Motor neuron (in vitro differentiated cells): ENCODE data around the gene NMT2. TPM values are rescaled to one million over a fixed set of nuclear protein-coding genes. Genes with fewer than 3 reads are reported as not detected.

Experiments
- total RNA-seq, 8 experiments: library from RNA; unstranded; fragments of 300-600 nt; gene quantifications; 2 replicates each; pipeline versions ENCODE4 v1.2.3 to v1.2.4, GENCODE V29; 2022

The NMT2 gene
- total RNA-seq, 8 experiments from 2014 or later, result 11.5 to 23.0 (median 14.3) TPM

Other genes starting within 250 kb of the NMT2 start
- 10 to 100 TPM in 4 of 8 experiments, 1 to 10 TPM in 4; 7.3 to 20.8 (median 11.2) TPM for gene DCLRE1C, start 214.6 kb downstream of the NMT2 start, total RNA-seq
- gene MEIG1, start 209.3 kb downstream of the NMT2 start, total RNA-seq, result 1 to 10 TPM in 6 of 8 experiments, not detected in 2; 1.3 to 3.3 (median 2.1) TPM
- gene OLAH, start 124.8 kb downstream of the NMT2 start, total RNA-seq, result 1 to 10 TPM in 1 of 8 experiments, under 1 TPM in 2, not detected in 5; 0.24 to 1.2 (median 0.63) TPM
- gene ACBD7, start 79.9 kb downstream of the NMT2 start, total RNA-seq, result 10 to 100 TPM in 2 of 8 experiments, 1 to 10 TPM in 6; 1.6 to 20.6 (median 2.1) TPM
- 10 to 100 TPM; 14.0 to 27.4 (median 21.7) TPM for gene RPP38, start 71.3 kb downstream of the NMT2 start, total RNA-seq
- gene FAM171A1, start 202.6 kb upstream of the NMT2 start, total RNA-seq, result 10 to 100 TPM; 16.4 to 44.7 (median 30.9) TPM